ENCODE results near the gene TPH1. TPM values are rescaled to one million over a fixed set of nuclear protein-coding genes. Genes with fewer than 3 reads are reported as not detected.
"Not testable (repeated sequence)": the region's sequence is repeated elsewhere in the genome, so short reads cannot be mapped to it uniquely, and the experiment has no call there.

The TPH1 gene
- total RNA-seq, 1 experiment from 2014 or later, result not detected

GRCh38 chr11:18022419-18022818 lies 23.6 kb downstream of the TPH1 start:
- no peak for DNase-seq (ENCODE audit: low read depth)

- no peak for DNase-seq (ENCODE audit: low read depth)
Observed at GRCh38 chr11:18019650-18020049, 26.4 kb downstream of the TPH1 start.

- no peak for DNase-seq (ENCODE audit: low read depth)
Observed at GRCh38 chr11:18016789-18017188, 29.3 kb downstream of the TPH1 start.

GRCh38 chr11:18014876-18015275 lies 31.2 kb downstream of the TPH1 start:
- no peak for DNase-seq (ENCODE audit: low read depth)

- DNase-seq (ENCODE audit: low read depth), result peak; percentile 9
Observed at GRCh38 chr11:18013790-18014507, 32.1 kb downstream of the TPH1 start.

- DNase-seq (ENCODE audit: low read depth), result peak; percentile 85
Observed at GRCh38 chr11:18012906-18013781, 32.9 kb downstream of the TPH1 start, which contains the start of gene SERGEF. SERGEF (minus strand) TSS chr11:18013047; CDS start chr11:18013010, 37 bp downstream.

GRCh38 chr11:18012122-18012905 lies 33.8 kb downstream of the TPH1 start:
- DNase-seq (ENCODE audit: low read depth), result peak; percentile 21

- peak; percentile 18 for DNase-seq (ENCODE audit: low read depth)
Observed at GRCh38 chr11:18011633-18012032, 34.4 kb downstream of the TPH1 start.

GRCh38 chr11:18010977-18011586 lies 35.0 kb downstream of the TPH1 start:
- peak; percentile 3 for DNase-seq (ENCODE audit: low read depth)

GRCh38 chr11:18010121-18010670 lies 35.9 kb downstream of the TPH1 start:
- no peak for DNase-seq (ENCODE audit: low read depth)

- no peak for DNase-seq (ENCODE audit: low read depth)
Observed at GRCh38 chr11:18005376-18006129, 40.5 kb downstream of the TPH1 start.

- DNase-seq (ENCODE audit: low read depth), result no peak
Observed at GRCh38 chr11:18001191-18001590, 44.9 kb downstream of the TPH1 start.

GRCh38 chr11:18000760-18001159 lies 45.3 kb downstream of the TPH1 start:
- no peak for DNase-seq (ENCODE audit: low read depth)

- DNase-seq (ENCODE audit: low read depth), result not testable (repeated sequence)
Observed at GRCh38 chr11:18000128-18000527, 45.9 kb downstream of the TPH1 start.

Other genes with a start within 250 kb of the TPH1 start
- 15.6 and 18.3 TPM in 2 replicates for gene SERGEF, start 33.2 kb downstream of the TPH1 start, total RNA-seq (2014; rRNA removed; shearing (Covaris generic))
- gene SAAL1, start 59.8 kb upstream of the TPH1 start, total RNA-seq (2014; rRNA removed; shearing (Covaris generic)), result 30.9 and 31.7 TPM in 2 replicates
- gene MRGPRX3, start 86.3 kb upstream of the TPH1 start, total RNA-seq (2014; rRNA removed; shearing (Covaris generic)), result not detected in 2 replicates
- gene MRGPRX4, start 126.6 kb upstream of the TPH1 start, total RNA-seq (2014; rRNA removed; shearing (Covaris generic)), result not detected in 2 replicates
- gene SAA4, start 190.5 kb upstream of the TPH1 start, total RNA-seq (2014; rRNA removed; shearing (Covaris generic)), result not detected in 2 replicates
- gene SAA2, start 202.4 kb upstream of the TPH1 start, total RNA-seq (2014; rRNA removed; shearing (Covaris generic)), result 0.20 and 0.84 TPM in 2 replicates
- not detected in 2 replicates for gene SAA1, start 220.0 kb upstream of the TPH1 start, total RNA-seq (2014; rRNA removed; shearing (Covaris generic))